ENCODE data around the gene ONECUT1. TPM values are rescaled to one million over a fixed set of nuclear protein-coding genes. Genes with fewer than 3 reads are reported as not detected.

Gene ONECUT1
- total RNA-seq, 2 donors from 2014 or later = 0.28 TPM; not detected in 1

GRCh38 chr15:52730173-52730572, 60.0 kb downstream of the ONECUT1 start:
- Histone ChIP-seq H3K4me3 (no peak overlapping the region), H3K27me3 (replicated peaks; ENCODE audit: insufficient read depth) (no peaks in the 10 kb centered on the region), H3K36me3 (no peaks in the 10 kb centered on the region), H3K4me1 (ENCODE audit: control insufficient read depth in 1 of 2, low read depth in 2 of 2) (peaks cover 0 to 7% of the 10 kb centered on the region in 2 donors), H3K9me3 (no peaks in the 10 kb centered on the region), H3K27ac (no peak overlapping the region)
- DNase-seq (ENCODE audit: low spot score) (no peak), ATAC-seq (ENCODE audit: insufficient number of reproducible peaks, low FRiP score, low read depth) (no peak)
- TF ChIP-seq CTCF (IDR thresholded peaks at IDR 0.05) = no peak

DNA sequence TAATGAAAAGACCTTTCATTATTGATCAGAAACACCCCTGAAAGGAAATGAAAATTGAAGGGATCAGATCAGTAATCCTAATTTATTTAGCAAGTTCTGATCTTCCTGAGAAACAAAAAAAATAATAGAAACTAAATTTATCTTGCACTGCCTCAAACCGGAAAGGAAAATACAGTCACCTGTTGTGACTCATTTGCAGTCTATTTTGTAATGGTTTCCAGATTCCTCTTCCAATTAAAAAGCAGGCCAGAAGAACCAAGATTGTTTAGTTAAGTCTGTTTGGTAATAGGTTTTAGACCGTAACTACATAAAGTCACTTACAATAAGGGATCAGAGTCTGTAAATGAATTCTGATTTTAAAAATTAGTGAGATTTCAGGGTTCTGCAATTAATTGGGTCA, 61.2 kb downstream of the ONECUT1 start:
- no peaks in the 10 kb centered on the region for H3K36me3 ChIP-seq
- no peak for TF ChIP-seq CTCF (IDR thresholded peaks at IDR 0.05)
- DNase-seq (ENCODE audit: low spot score) (no peak), ATAC-seq (ENCODE audit: insufficient number of reproducible peaks, low FRiP score, low read depth) (no peak)
- no peak overlapping the region for H3K4me3 ChIP-seq
- H3K9me3 ChIP-seq = no peaks in the 10 kb centered on the region
- no peak overlapping the region for H3K27ac ChIP-seq
- peaks cover 0 to 7% of the 10 kb centered on the region in 2 donors for H3K4me1 ChIP-seq (ENCODE audit: control insufficient read depth in 1 of 2, low read depth in 2 of 2)
- H3K27me3 ChIP-seq (replicated peaks; ENCODE audit: insufficient read depth) = no peaks in the 10 kb centered on the region

- no peak for DNase-seq (ENCODE audit: low spot score)
Observed at GRCh38 chr15:52727815-52728214, 62.3 kb downstream of the ONECUT1 start.

GRCh38 chr15:52726195-52726594, 63.9 kb downstream of the ONECUT1 start:
- H3K27ac ChIP-seq = no peak overlapping the region
- peaks cover 0 to 7% of the 10 kb centered on the region in 2 donors for H3K4me1 ChIP-seq (ENCODE audit: control insufficient read depth in 1 of 2, low read depth in 2 of 2)
- ATAC-seq (ENCODE audit: insufficient number of reproducible peaks, low FRiP score, low read depth) (no peak), DNase-seq (ENCODE audit: low spot score) (no peak)
- H3K27me3 ChIP-seq (replicated peaks; ENCODE audit: insufficient read depth) = no peaks in the 10 kb centered on the region
- no peak overlapping the region for H3K4me3 ChIP-seq
- no peaks in the 10 kb centered on the region for H3K36me3 ChIP-seq
- TF ChIP-seq CTCF (IDR thresholded peaks at IDR 0.05) = no peak
- H3K9me3 ChIP-seq = no peaks in the 10 kb centered on the region

More at GRCh38 chr15:52727815-52728214, 62.3 kb downstream of the ONECUT1 start:
- Histone ChIP-seq H3K27me3 (replicated peaks; ENCODE audit: insufficient read depth) (no peaks in the 10 kb centered on the region), H3K4me3 (no peak overlapping the region), H3K36me3 (no peaks in the 10 kb centered on the region), H3K9me3 (no peaks in the 10 kb centered on the region), H3K4me1 (ENCODE audit: control insufficient read depth in 1 of 2, low read depth in 2 of 2) (peaks cover 0 to 7% of the 10 kb centered on the region in 2 donors), H3K27ac (no peak overlapping the region)
- no peak for TF ChIP-seq CTCF (IDR thresholded peaks at IDR 0.05)
- no peak for ATAC-seq (ENCODE audit: insufficient number of reproducible peaks, low FRiP score, low read depth)

DNA sequence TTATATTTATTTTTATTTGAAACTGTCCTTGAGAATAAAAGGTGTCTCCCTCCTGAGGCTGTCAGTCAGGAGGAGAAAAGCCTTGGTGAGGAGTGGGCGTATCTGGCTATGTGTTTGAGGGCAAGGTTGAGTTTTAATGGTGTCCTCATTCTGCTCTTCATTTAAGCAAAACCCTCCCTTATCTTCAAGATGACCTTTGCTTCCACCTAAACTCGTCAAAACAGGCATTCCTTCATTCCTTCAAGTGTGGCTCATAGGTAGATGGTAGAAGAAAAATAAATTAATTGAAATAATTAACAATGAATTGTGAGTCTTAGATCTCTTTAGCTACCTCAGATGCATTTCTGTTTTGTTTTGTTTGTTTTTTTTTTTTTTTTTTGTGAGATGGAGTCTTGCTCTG, 71.6 kb downstream of the ONECUT1 start:
- no peak overlapping the region for H3K27ac ChIP-seq
- DNase-seq (ENCODE audit: low spot score) = no peak
- no peak overlapping the region for H3K4me3 ChIP-seq
- no peaks in the 10 kb centered on the region for H3K9me3 ChIP-seq
- no peaks in the 10 kb centered on the region for H3K36me3 ChIP-seq
- H3K27me3 ChIP-seq (replicated peaks; ENCODE audit: insufficient read depth) = no peaks in the 10 kb centered on the region
- TF ChIP-seq CTCF (IDR thresholded peaks at IDR 0.05) = no peak
- no peaks in the 10 kb centered on the region for H3K4me1 ChIP-seq (ENCODE audit: control insufficient read depth in 1 of 2, low read depth in 2 of 2)
- no peak for ATAC-seq (ENCODE audit: insufficient number of reproducible peaks, low FRiP score, low read depth)

All from thoracic aorta (tissue), 2 donors.